ENCODE measurements around the gene CLDN6.
A peak's percentile ranks its signal among the peaks of the same experiment; 100 is the strongest.

Gene CLDN6

GRCh38 chr16:2968368-2968737 is 49.6 kb downstream of the CLDN6 start:
- no peak for DNase-seq

- no peak for DNase-seq
Measured at GRCh38 chr16:2967721-2968161, 50.2 kb downstream of the CLDN6 start.

- no peak for DNase-seq
Measured at GRCh38 chr16:2967211-2967631, 50.8 kb downstream of the CLDN6 start.

GRCh38 chr16:2966808-2967191 is 51.2 kb downstream of the CLDN6 start:
- DNase-seq: peak; percentile 7

- DNase-seq: no peak
Measured at GRCh38 chr16:2966043-2966807, 51.8 kb downstream of the CLDN6 start.

All from CD4-positive, alpha-beta T cell treated with Interleukin-10 for 1 hour (primary cell).